Measurements from ENCODE around the gene GPR12.

Gene GPR12

GRCh38 chr13:26785838-26786630 is 25.4 kb upstream of the GPR12 start:
- no peak for TF ChIP-seq CTCF (IDR thresholded peaks at IDR 0.05; ENCODE audit: insufficient read depth, low read length, poor library complexity, severe bottlenecking)
- Histone ChIP-seq H3K27me3 (replicated peaks; ENCODE audit: control insufficient read depth, insufficient read depth, low read length) (peaks cover 2% of the 10 kb centered on the region), H3K4me3 (replicated peaks; ENCODE audit: low read depth, low read length) (peak overlapping the region; percentile 33), H3K36me3 (ENCODE audit: control insufficient read depth, insufficient read depth, low read length) (no peaks in the 10 kb centered on the region)
- no peak for DNase-seq (ENCODE audit: extremely low read depth, insufficient read length)

DNA sequence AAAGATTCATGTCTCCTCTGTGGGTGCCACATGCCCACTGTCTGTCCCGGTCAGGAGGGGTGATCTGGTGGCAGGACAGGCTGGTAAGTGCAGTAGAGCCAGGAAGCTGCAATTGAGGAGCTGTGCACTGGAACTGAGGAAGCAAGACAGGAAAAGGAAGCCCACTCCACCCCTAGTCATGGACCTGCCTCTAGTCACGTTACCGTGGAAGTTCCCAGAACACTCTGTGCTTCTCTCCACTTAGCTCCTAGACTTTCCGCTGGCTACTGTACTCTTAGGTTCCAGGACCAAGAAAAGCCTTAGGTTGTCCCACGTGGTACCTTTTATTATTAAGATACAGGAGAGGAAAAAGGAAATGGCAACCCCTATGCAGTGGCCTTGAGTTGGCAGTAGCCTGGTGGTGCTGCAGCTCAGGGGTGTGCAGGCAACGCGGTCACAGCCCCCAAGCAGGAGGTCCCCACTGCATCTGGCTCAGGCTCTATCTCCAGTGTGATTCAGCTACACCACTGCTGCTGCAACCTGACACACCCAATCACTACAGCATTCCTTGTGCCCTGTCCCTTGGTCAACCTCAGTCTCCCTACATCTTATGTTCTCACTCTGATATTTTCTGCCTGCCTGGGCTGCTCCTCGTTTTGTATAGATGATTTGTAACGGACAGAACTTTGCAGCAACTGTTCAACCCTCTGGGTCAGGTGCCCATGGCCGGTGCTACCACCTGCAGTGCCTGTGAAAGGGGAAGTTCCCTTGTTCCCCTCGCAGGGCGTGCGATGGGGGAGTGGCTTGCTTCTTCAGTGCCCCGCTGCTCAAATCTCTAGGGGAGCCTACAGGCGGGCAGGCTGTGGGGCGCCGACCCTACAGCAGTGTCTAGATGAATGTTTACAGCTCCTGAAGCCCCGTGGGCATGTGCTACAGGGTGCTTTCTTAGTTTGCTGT is 24.4 kb upstream of the GPR12 start:
- peak overlapping the region; percentile 33; the same call in 1 of the 2 replicates for H3K4me3 ChIP-seq (replicated peaks; ENCODE audit: low read depth, low read length)
- peaks cover 2% of the 10 kb centered on the region for H3K27me3 ChIP-seq (replicated peaks; ENCODE audit: control insufficient read depth, insufficient read depth, low read length)
- H3K36me3 ChIP-seq (ENCODE audit: control insufficient read depth, insufficient read depth, low read length), result no peaks in the 10 kb centered on the region
- DNase-seq (ENCODE audit: extremely low read depth, insufficient read length), result no peak
- TF ChIP-seq CTCF (IDR thresholded peaks at IDR 0.05; ENCODE audit: insufficient read depth, low read length, poor library complexity, severe bottlenecking), result no peak

DNA sequence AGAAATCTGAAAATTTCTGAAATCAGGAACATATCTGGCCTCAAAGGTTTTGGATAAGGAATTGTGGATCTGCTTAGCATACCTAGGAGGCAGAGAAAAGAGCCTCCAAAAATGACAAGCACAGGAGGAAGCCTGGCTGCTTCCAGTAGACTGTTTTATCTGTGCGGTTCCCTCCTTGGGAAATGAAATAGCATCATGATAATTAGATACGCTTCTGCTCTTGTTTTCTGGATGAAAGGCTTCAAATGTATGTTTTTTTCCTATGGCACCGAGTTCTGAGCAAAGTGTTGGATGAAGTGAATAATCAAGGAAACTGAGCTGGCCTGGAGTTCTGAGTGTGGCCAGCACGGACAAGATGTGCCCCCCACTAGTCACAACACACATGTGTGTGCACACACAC is 19.8 kb upstream of the GPR12 start:
- no peaks in the 10 kb centered on the region for H3K36me3 ChIP-seq (ENCODE audit: control insufficient read depth, insufficient read depth, low read length)

DNA sequence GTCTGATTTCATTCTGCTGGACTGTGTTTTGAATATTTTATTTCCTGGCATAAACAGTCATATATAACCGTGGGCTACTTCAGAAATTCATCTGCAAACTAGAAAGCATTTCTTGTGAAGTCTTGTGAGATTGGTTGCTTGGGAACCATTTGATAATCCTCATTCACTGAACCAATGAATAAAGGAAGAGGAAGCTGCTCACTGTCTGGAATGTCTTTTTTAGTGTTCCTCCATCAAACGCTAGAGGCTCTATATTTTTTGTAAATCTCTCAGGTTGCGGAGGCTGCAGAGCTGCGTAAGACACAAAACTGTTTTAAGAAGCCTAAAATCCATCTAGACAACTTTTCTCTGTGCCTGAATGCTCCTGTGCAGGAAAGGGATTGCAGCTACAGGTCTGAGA is 18.7 kb upstream of the GPR12 start:
- H3K27me3 ChIP-seq (replicated peaks; ENCODE audit: control insufficient read depth, insufficient read depth, low read length), result no peaks in the 10 kb centered on the region
- no peak overlapping the region for H3K4me3 ChIP-seq (replicated peaks; ENCODE audit: low read depth, low read length)
- no peaks in the 10 kb centered on the region for H3K36me3 ChIP-seq (ENCODE audit: control insufficient read depth, insufficient read depth, low read length)
- DNase-seq (ENCODE audit: extremely low read depth, insufficient read length), result no peak
- TF ChIP-seq CTCF (IDR thresholded peaks at IDR 0.05; ENCODE audit: insufficient read depth, low read length, poor library complexity, severe bottlenecking), result no peak

More for the DNA sequence above, 19.8 kb upstream of the GPR12 start:
- Histone ChIP-seq H3K27me3 (replicated peaks; ENCODE audit: control insufficient read depth, insufficient read depth, low read length) (peaks cover 2% of the 10 kb centered on the region), H3K4me3 (replicated peaks; ENCODE audit: low read depth, low read length) (no peak overlapping the region)
- DNase-seq (ENCODE audit: extremely low read depth, insufficient read length), result no peak
- TF ChIP-seq CTCF (IDR thresholded peaks at IDR 0.05; ENCODE audit: insufficient read depth, low read length, poor library complexity, severe bottlenecking), result no peak

- TF ChIP-seq CTCF (IDR thresholded peaks at IDR 0.05; ENCODE audit: insufficient read depth, low read length, poor library complexity, severe bottlenecking), result no peak
- H3K36me3 ChIP-seq (ENCODE audit: control insufficient read depth, insufficient read depth, low read length), result no peaks in the 10 kb centered on the region
- no peak for DNase-seq (ENCODE audit: extremely low read depth, insufficient read length)
- no peaks in the 10 kb centered on the region; the same call in 1 of the 2 replicates for H3K27me3 ChIP-seq (replicated peaks; ENCODE audit: control insufficient read depth, insufficient read depth, low read length)
- no peak overlapping the region for H3K4me3 ChIP-seq (replicated peaks; ENCODE audit: low read depth, low read length)
Observed at GRCh38 chr13:26772531-26772930, 11.9 kb upstream of the GPR12 start.
